ENCODE measurements around the gene TAS2R20.
A peak's percentile ranks its signal among the peaks of the same experiment; 100 is the strongest.
"Not testable (repeated sequence)": the region's sequence is repeated elsewhere in the genome, so short reads cannot be mapped to it uniquely, and the experiment has no call there.

Gene TAS2R20

GRCh38 chr12:10998204-10998603 is at the start of gene TAS2R20:
TSS of gene TAS2R20 (minus strand) at chr12:10998304. CDS start at chr12:10997875, 429 bp downstream.
- no peak for DNase-seq (ENCODE audit: low read depth in 2 of 2)

- not testable (repeated sequence) for DNase-seq (ENCODE audit: low read depth in 2 of 2)
Observed at GRCh38 chr12:11041366-11041765, 43.3 kb upstream of the TAS2R20 start.

- no peak for DNase-seq (ENCODE audit: low read depth in 2 of 2)
Observed at GRCh38 chr12:11040162-11040561, 42.1 kb upstream of the TAS2R20 start.

- DNase-seq (ENCODE audit: low read depth in 2 of 2): no peak
Observed at GRCh38 chr12:11039171-11039570, 41.1 kb upstream of the TAS2R20 start.

GRCh38 chr12:11033959-11034358 is 35.9 kb upstream of the TAS2R20 start:
- DNase-seq (ENCODE audit: low read depth in 2 of 2): not testable (repeated sequence)

GRCh38 chr12:11031307-11031706 is 33.2 kb upstream of the TAS2R20 start, which contains the start of gene TAS2R31:
TSS of gene TAS2R31 (minus strand) at chr12:11031407. CDS start at chr12:11031335, 72 bp downstream.
- no peak for DNase-seq (ENCODE audit: low read depth in 2 of 2)

GRCh38 chr12:11026118-11026517 is 28.0 kb upstream of the TAS2R20 start:
- no peak for DNase-seq (ENCODE audit: low read depth in 2 of 2)

GRCh38 chr12:11023387-11023786 is 25.3 kb upstream of the TAS2R20 start:
- no peak for DNase-seq (ENCODE audit: low read depth in 2 of 2)

- DNase-seq (ENCODE audit: low read depth in 2 of 2): no peak
Observed at GRCh38 chr12:11022520-11022919, 24.4 kb upstream of the TAS2R20 start, which contains the start of gene TAS2R19. TSS of gene TAS2R19 (minus strand) at chr12:11022620. CDS start at chr12:11022571, 49 bp downstream.

- DNase-seq (ENCODE audit: low read depth in 2 of 2): no peak
Observed at GRCh38 chr12:11016937-11017336, 18.8 kb upstream of the TAS2R20 start.

GRCh38 chr12:11015775-11016430 is 17.8 kb upstream of the TAS2R20 start:
- no peak for DNase-seq (ENCODE audit: low read depth in 2 of 2)

GRCh38 chr12:11014234-11014633 is 16.1 kb upstream of the TAS2R20 start:
- no peak for DNase-seq (ENCODE audit: low read depth in 2 of 2)

GRCh38 chr12:11007608-11008007 is 9.5 kb upstream of the TAS2R20 start:
- DNase-seq (ENCODE audit: low read depth in 2 of 2): no peak

- no peak for DNase-seq (ENCODE audit: low read depth in 2 of 2)
Observed at GRCh38 chr12:10994307-10994706, 3.8 kb downstream of the TAS2R20 start.

GRCh38 chr12:10989107-10989506 is 9.0 kb downstream of the TAS2R20 start:
- DNase-seq (ENCODE audit: low read depth in 2 of 2): no peak

- no peak for DNase-seq (ENCODE audit: low read depth in 2 of 2)
Observed at GRCh38 chr12:10986812-10987211, 11.3 kb downstream of the TAS2R20 start, which contains the start of gene TAS2R50. TSS of gene TAS2R50 (minus strand) at chr12:10986912. CDS start at chr12:10986860, 52 bp downstream.

GRCh38 chr12:10982244-10982643 is 15.9 kb downstream of the TAS2R20 start:
- DNase-seq (ENCODE audit: low read depth in 2 of 2): peak in 1 of 2 donors; percentile 10

GRCh38 chr12:10974965-10975364 is 23.1 kb downstream of the TAS2R20 start:
- DNase-seq (ENCODE audit: low read depth in 2 of 2): no peak

GRCh38 chr12:10968765-10969456 is 29.2 kb downstream of the TAS2R20 start:
- no peak for DNase-seq (ENCODE audit: low read depth in 2 of 2)

GRCh38 chr12:10967409-10967808 is 30.7 kb downstream of the TAS2R20 start:
- no peak for DNase-seq (ENCODE audit: low read depth in 2 of 2)

GRCh38 chr12:10966314-10966713 is 31.8 kb downstream of the TAS2R20 start:
- DNase-seq (ENCODE audit: low read depth in 2 of 2): no peak

- no peak for DNase-seq (ENCODE audit: low read depth in 2 of 2)
Observed at GRCh38 chr12:10965476-10965875, 32.6 kb downstream of the TAS2R20 start.

GRCh38 chr12:10960211-10960610 is 37.9 kb downstream of the TAS2R20 start:
- no peak for DNase-seq (ENCODE audit: low read depth in 2 of 2)
